Caco-2 (cell line): ENCODE measurements around the gene DIAPH3. TPM values are rescaled to one million over a fixed set of nuclear protein-coding genes. Genes with fewer than 3 reads are reported as not detected.

Experiments used
- BruUV-seq: library from RNA; stranded (reverse); fragments of 400-500 nt; replicated peaks from 2 replicates; lab custom pipeline; 2021; lab: Mats Ljungman, UMichigan
- CTCF ChIA-PET: fragments of 300-600 bp; sonication (Branson Sonifier 250); formaldehyde crosslinking; loops from one replicate; lab custom pipeline; 2022; ENCODE audit warnings: antibody characterized with exemption; lab: Charles Lee
- POLR2A ChIA-PET: fragments of 300-600 bp; sonication (Branson Sonifier 250); formaldehyde crosslinking; loops from one replicate; lab custom pipeline; 2022; ENCODE audit warnings: antibody characterized with exemption; lab: Charles Lee
- DNase-seq, 2 experiments: peaks; one replicate each; pipeline versions ENCODE4 v3.0.0 to v3.0.0-alpha.2; 2020 to 2022
- H3K27me3 ChIP-seq: replicated peaks from 2 replicates; pipeline ENCODE4 v1.6.0; 2011; ENCODE audit warnings: low read length; ENCODE audit not compliant: control insufficient read depth, insufficient read depth
- H3K36me3 ChIP-seq: 2 replicates; pipeline ENCODE4 v1.5.1; 2011; ENCODE audit warnings: low read length; ENCODE audit not compliant: control insufficient read depth, insufficient read depth
- H3K4me1 ChIP-seq: fragments of 250-450 bp; sonication (Bioruptor Pico); 2 replicates; pipeline ENCODE4 v1.5.1; 2020; ENCODE audit warnings: mild to moderate bottlenecking
- H3K4me3 ChIP-seq: 2 replicates; pipeline ENCODE4 v1.5.1; 2011; ENCODE audit warnings: low read depth, mild to moderate bottlenecking, control low read depth, low read length
- H3K9me3 ChIP-seq: fragments of 250-450 bp; sonication (Bioruptor Pico); 2 replicates; pipeline ENCODE4 v1.5.1; 2020; ENCODE audit warnings: mild to moderate bottlenecking, moderate library complexity
- H3K27ac Mint-ChIP-seq: one replicate; pipeline ENCODE4 v1.8.0; 2022; ENCODE audit warnings: mixed read lengths; ENCODE audit not compliant: unreplicated experiment
- H3K27me3 Mint-ChIP-seq: one replicate; pipeline ENCODE4 v1.8.0; 2022; ENCODE audit warnings: mixed read lengths; ENCODE audit not compliant: insufficient read depth, unreplicated experiment
- H3K36me3 Mint-ChIP-seq: one replicate; pipeline ENCODE4 v1.8.0; 2022; ENCODE audit warnings: mild to moderate bottlenecking, mixed read lengths; ENCODE audit not compliant: insufficient read depth, unreplicated experiment
- H3K4me1 Mint-ChIP-seq: one replicate; pipeline ENCODE4 v1.8.0; 2022; ENCODE audit warnings: low read depth, mixed read lengths; ENCODE audit not compliant: unreplicated experiment
- H3K4me3 Mint-ChIP-seq: one replicate; pipeline ENCODE4 v1.8.0; 2022; ENCODE audit warnings: mild to moderate bottlenecking, moderate library complexity, mixed read lengths; ENCODE audit not compliant: unreplicated experiment
- H3K9me3 Mint-ChIP-seq: one replicate; pipeline ENCODE4 v1.8.0; 2022; ENCODE audit warnings: mixed read lengths; ENCODE audit not compliant: unreplicated experiment
- CTCF ChIP-seq, 2 experiments: fragments of 200-600 bp in 1 of 2; IDR thresholded peaks; 1 replicate in 1 of 2; 2 replicates in 1 of 2; pipeline versions ENCODE4 v1.5.1 to v1.8.0; 2011 to 2022; ENCODE audit warnings: antibody characterized with exemption in 1 of 2, control low read depth in 1 of 2, inconsistent platforms in 1 of 2, low read depth in 1 of 2, low read length in 1 of 2, mild to moderate bottlenecking in 1 of 2, moderate library complexity in 1 of 2; ENCODE audit not compliant: insufficient read depth in 1 of 2, severe bottlenecking in 1 of 2, unreplicated experiment in 1 of 2
- intact Hi-C: fragments of 100-400 bp; cut with micrococcal nuclease; formaldehyde crosslinking; loops from one replicate; pipeline ENCODE4 v1.10.0; 2022; ENCODE audit not compliant: unreplicated experiment
- total RNA-seq: library from RNA; stranded (reverse); gene quantifications from 2 replicates; pipeline ENCODE4 v1.2.3, GENCODE V29; 2022

The DIAPH3 gene
- total RNA-seq, 1 experiment from 2014 or later: 60.6 TPM

- no peak overlapping the region for H3K4me3 ChIP-seq
- POLR2A ChIA-PET: no interaction called here
- H3K4me1 Mint-ChIP-seq: peaks cover 7% of the 10 kb centered on the region
- no peak for TF ChIP-seq CTCF (IDR thresholded peaks at IDR 0.05; ENCODE audit: insufficient read depth in 1 of 2, low read depth in 1 of 2, low read length in 1 of 2, severe bottlenecking in 1 of 2, unreplicated experiment in 1 of 2)
- no peak overlapping the region for H3K4me3 Mint-ChIP-seq
- no peaks in the 10 kb centered on the region for H3K36me3 ChIP-seq
- DNase-seq: no peak
- peaks cover 14% of the 10 kb centered on the region for H3K4me1 ChIP-seq
- H3K27me3 ChIP-seq: no peaks in the 10 kb centered on the region
- CTCF ChIA-PET: no interaction called here
- no peaks in the 10 kb centered on the region for H3K9me3 Mint-ChIP-seq
- H3K9me3 ChIP-seq: no peaks in the 10 kb centered on the region
- intact Hi-C loops: no loop called here
- no peaks in the 10 kb centered on the region for H3K27me3 Mint-ChIP-seq
- peaks cover 12% of the 10 kb centered on the region for H3K36me3 Mint-ChIP-seq
- H3K27ac Mint-ChIP-seq: no peak overlapping the region
- BruUV-seq: no TSS peak
These were observed 162.8 kb downstream of the DIAPH3 start for GRCh38 chr13:60000976-60001375.

GRCh38 chr13:60000081-60000480 is 163.6 kb downstream of the DIAPH3 start:
- POLR2A ChIA-PET: no interaction called here
- Histone ChIP-seq H3K9me3 (no peaks in the 10 kb centered on the region), H3K36me3 (no peaks in the 10 kb centered on the region), H3K27me3 (no peaks in the 10 kb centered on the region), H3K4me3 (no peak overlapping the region), H3K4me1 (peaks cover 14% of the 10 kb centered on the region)
- Mint-ChIP-seq H3K4me3 (no peak overlapping the region), H3K4me1 (peaks cover 7% of the 10 kb centered on the region), H3K27me3 (no peaks in the 10 kb centered on the region), H3K27ac (no peak overlapping the region), H3K36me3 (peaks cover 9% of the 10 kb centered on the region), H3K9me3 (no peaks in the 10 kb centered on the region)
- intact Hi-C loops: no loop called here
- TF ChIP-seq CTCF (IDR thresholded peaks at IDR 0.05; ENCODE audit: insufficient read depth in 1 of 2, low read depth in 1 of 2, low read length in 1 of 2, severe bottlenecking in 1 of 2, unreplicated experiment in 1 of 2): no peak
- no TSS peak for BruUV-seq
- CTCF ChIA-PET: no interaction called here
- DNase-seq: no peak

DNA sequence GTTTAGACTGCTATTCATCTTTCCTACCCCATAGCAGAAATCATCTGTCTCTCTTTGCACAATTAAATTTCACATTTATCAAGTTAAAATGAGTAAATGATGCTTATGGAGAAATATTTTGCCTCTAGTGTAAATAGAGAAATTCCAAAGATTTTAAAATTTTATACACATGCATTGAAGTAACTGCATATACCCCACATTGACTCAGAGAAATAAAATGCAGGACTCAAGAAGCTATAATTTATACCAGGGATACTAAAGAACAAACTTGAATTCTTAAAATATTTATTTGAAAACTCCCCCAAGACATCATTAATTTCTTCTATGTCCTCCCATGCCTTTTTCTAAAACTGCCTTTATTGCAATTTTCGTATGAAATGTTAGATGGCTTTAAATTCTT is 165.8 kb downstream of the DIAPH3 start:
- Histone ChIP-seq H3K27me3 (no peaks in the 10 kb centered on the region), H3K4me1 (peaks cover 14% of the 10 kb centered on the region), H3K9me3 (no peaks in the 10 kb centered on the region), H3K36me3 (no peaks in the 10 kb centered on the region), H3K4me3 (no peak overlapping the region)
- BruUV-seq: no TSS peak
- Mint-ChIP-seq H3K9me3 (no peaks in the 10 kb centered on the region), H3K4me1 (peaks cover 7% of the 10 kb centered on the region), H3K36me3 (peaks cover 15% of the 10 kb centered on the region), H3K27me3 (no peaks in the 10 kb centered on the region), H3K27ac (no peak overlapping the region), H3K4me3 (no peak overlapping the region)
- ChIA-PET POLR2A (no interaction called here), CTCF (no interaction called here)
- intact Hi-C loops: no loop called here
- TF ChIP-seq CTCF (IDR thresholded peaks at IDR 0.05; ENCODE audit: insufficient read depth in 1 of 2, low read depth in 1 of 2, low read length in 1 of 2, severe bottlenecking in 1 of 2, unreplicated experiment in 1 of 2): no peak
- no peak for DNase-seq
